Lower leg skin (tissue), 4 donors: Measurements from ENCODE around the gene KLK4. TPM values are rescaled to one million over a fixed set of nuclear protein-coding genes. Genes with fewer than 3 reads are reported as not detected.

ENCODE experiments used
- DNase-seq, 2 donors: peaks; one replicate each; pipeline ENCODE4 v3.0.0-alpha.2; 2019; ENCODE audit warnings: low spot score in 2 of 2
- H3K4me3 ChIP-seq: fragments of 200-600 bp; sonication (generic); 2 replicates; pipeline ENCODE4 v1.5.1; 2017; ENCODE audit warnings: mild to moderate bottlenecking, low read depth; ENCODE audit not compliant: poor library complexity, severe bottlenecking
- CTCF ChIP-seq, 3 donors: fragments of 450-650 bp; IDR thresholded peaks; one replicate each; pipeline ENCODE4 v1.5.1; 2016; ENCODE audit warnings: antibody characterized with exemption in 3 of 3, mild to moderate bottlenecking in 3 of 3, moderate library complexity in 2 of 3
- POLR2A ChIP-seq, 2 donors: fragments of 450-650 bp; IDR thresholded peaks; one replicate each; pipeline ENCODE4 v1.6.1; 2016 to 2017; ENCODE audit warnings: antibody characterized with exemption in 2 of 2, mild to moderate bottlenecking in 1 of 2, moderate library complexity in 1 of 2
- WGBS, 2 donors: methylation state at CpG; one replicate each; pipeline ENCODE4 v1.1.5; 2018; 5-methylcytosine and 5-hydroxymethylcytosine counted together
- intact Hi-C: fragments of 100-400 bp; cut with DNase I; formaldehyde crosslinking; loops from one replicate; pipeline ENCODE4 v1.15.0; 2023; ENCODE audit warnings: low total_unique reads
- total RNA-seq, 4 donors: library from RNA; depleted of rRNA; stranded (reverse); fragments of >200 nt; gene quantifications; one replicate each; pipeline ENCODE4 v1.1.0, GENCODE V29; 2016

KLK4 gene
- total RNA-seq, 4 donors from 2014 or later: 0.47 to 0.84 (median 0.74) TPM

- intact Hi-C loops: no loop called here
- H3K4me3 ChIP-seq: no peak overlapping the region
- 71 to 77% methylated on average over 5 of the region's 5 CpGs for WGBS, 2 donors
- TF ChIP-seq POLR2A (IDR thresholded peaks at IDR 0.05) (no peak), CTCF (IDR thresholded peaks at IDR 0.05) (no peak)
- DNase-seq: no peak
Observed at GRCh38 chr19:50880241-50880640, 31.0 kb downstream of the KLK4 start.

GRCh38 chr19:50878851-50879250, 32.3 kb downstream of the KLK4 start:
- 51 to 66% methylated on average over 5 of the region's 5 CpGs for WGBS, 2 donors
- TF ChIP-seq CTCF (IDR thresholded peaks at IDR 0.05) (no peak), POLR2A (IDR thresholded peaks at IDR 0.05) (no peak)
- H3K4me3 ChIP-seq: no peak overlapping the region
- intact Hi-C loops: no loop called here
- DNase-seq: no peak

GRCh38 chr19:50877338-50877737, 33.9 kb downstream of the KLK4 start:
- no peak for TF ChIP-seq CTCF (IDR thresholded peaks at IDR 0.05)
- intact Hi-C loops: no loop called here
- no peak overlapping the region for H3K4me3 ChIP-seq
- no peak for DNase-seq
- 17 to 21% methylated on average over 7 to 8 of the region's 8 CpGs for WGBS, 2 donors

GRCh38 chr19:50876456-50876855, 34.7 kb downstream of the KLK4 start:
- intact Hi-C loops: no loop called here
- 36 to 52% methylated on average over 6 of the region's 7 CpGs for WGBS, 2 donors
- H3K4me3 ChIP-seq: no peak overlapping the region
- TF ChIP-seq CTCF (IDR thresholded peaks at IDR 0.05) (no peak), POLR2A (IDR thresholded peaks at IDR 0.05) (no peak)
- DNase-seq: no peak

- WGBS, 2 donors: 39 to 40% methylated on average over 9 of the region's 9 CpGs
- no peak for TF ChIP-seq CTCF (IDR thresholded peaks at IDR 0.05)
- no peak for TF ChIP-seq POLR2A (IDR thresholded peaks at IDR 0.05)
- no peak for DNase-seq
- no peak overlapping the region for H3K4me3 ChIP-seq
- intact Hi-C loops: no loop called here
Observed at GRCh38 chr19:50875795-50876422, 35.3 kb downstream of the KLK4 start.

GRCh38 chr19:50874211-50874610, 37.0 kb downstream of the KLK4 start:
- WGBS, 2 donors: 72 to 79% methylated on average over 5 of the region's 5 CpGs
- TF ChIP-seq POLR2A (IDR thresholded peaks at IDR 0.05) (no peak), CTCF (IDR thresholded peaks at IDR 0.05) (no peak)
- no peak overlapping the region for H3K4me3 ChIP-seq
- intact Hi-C loops: loop anchor here (5.0 kb wide), 1 partner anchor 277 kb away; no protein-coding TSS in a partner anchor
- no peak for DNase-seq
